K562 (cell line): Measurements from ENCODE around the gene TSHZ1.
A peak's percentile ranks its signal among the peaks of the same experiment; 100 is the strongest.

Source experiments
- ATF7 ChIP-seq: fragments of 450-650 bp; IDR thresholded peaks from 2 replicates; pipeline ENCODE4 v1.7.1; 2014; ENCODE audit warnings: mild to moderate bottlenecking, moderate library complexity
- CTCF ChIP-seq, 3 experiments: IDR thresholded peaks in 2 of 3; conservative IDR thresholded peaks in 1 of 3; 2 replicates each; pipeline ENCODE4 v1.5.1; 2011 to 2012; ENCODE audit warnings: low read length in 3 of 3, mild to moderate bottlenecking in 3 of 3, control low read depth in 2 of 3, improper control_type of control experiment in 1 of 3, inconsistent platforms in 1 of 3, low read depth in 1 of 3, mixed read lengths in 1 of 3, moderate library complexity in 1 of 3; ENCODE audit not compliant: insufficient read depth in 2 of 3
- RCOR1 ChIP-seq, 2 experiments: IDR thresholded peaks; 2 replicates each; pipeline ENCODE4 v1.6.1; 2012; ENCODE audit warnings: low read depth in 2 of 2, low read length in 2 of 2, borderline replicate concordance in 1 of 2, improper control_type of control experiment in 1 of 2
- SMARCE1 ChIP-seq: fragments of 450-650 bp; IDR thresholded peaks from 2 replicates; pipeline ENCODE4 v1.7.1; 2016; ENCODE audit warnings: mild to moderate bottlenecking
- ZFP36 ChIP-seq: fragments of 150-350 bp; IDR thresholded peaks from 2 replicates; pipeline ENCODE4 v1.6.1; 2018; ENCODE audit warnings: low read length, low read depth; ENCODE audit not compliant: partially characterized antibody
- ZNF174 ChIP-seq: fragments of 250-450 bp; sonication (Bioruptor Pico); IDR thresholded peaks from 2 replicates; pipeline ENCODE4 v1.4.0; 2020; ENCODE audit warnings: mild to moderate bottlenecking
- ZNF24 ChIP-seq: fragments of 450-650 bp; IDR thresholded peaks from 2 replicates; pipeline ENCODE4 v1.6.1; 2016
- TF ChIP-seq, protein P1 (sequence below): sonication (generic); formaldehyde crosslinking; IDR thresholded peaks from 2 replicates; pipeline ENCODE4 v1.9.0; 2022; ENCODE audit warnings: mild to moderate bottlenecking, missing genetic modification reagents

- TF ChIP-seq ZNF174 (no peak), ZFP36 (no peak), ZNF24 (no peak), ATF7 (no peak), SMARCE1 (no peak), CTCF (IDR thresholded peaks at IDR 0.05 in 2 of 3, conservative IDR thresholded peaks at IDR 0.05 in 1 of 3; ENCODE audit: insufficient read depth in 2 of 3, low read depth in 1 of 3, low read length in 3 of 3) (0 out of 6 replicates have a peak, but pooled peaks of 2 of the 3 experiments have one; percentile 5 to 18), RCOR1 (IDR thresholded peaks at IDR 0.05; ENCODE audit: borderline replicate concordance in 1 of 2, low read depth in 2 of 2, low read length in 2 of 2) (no peak)
- TF ChIP-seq, protein P1, sequence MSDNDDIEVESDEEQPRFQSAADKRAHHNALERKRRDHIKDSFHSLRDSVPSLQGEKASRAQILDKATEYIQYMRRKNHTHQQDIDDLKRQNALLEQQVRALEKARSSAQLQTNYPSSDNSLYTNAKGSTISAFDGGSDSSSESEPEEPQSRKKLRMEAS = no peak
Observed at GRCh38 chr18:75309564-75309963, 99.0 kb downstream of the TSHZ1 start.
